ENCODE data around the gene ARMCX4. TPM values are rescaled to one million over a fixed set of nuclear protein-coding genes. Genes with fewer than 3 reads are reported as not detected.

Gene ARMCX4
- total RNA-seq: 29.0 to 30.8 TPM (median 29.4 TPM) in 3 replicates

- Mint-ChIP-seq H3K27ac (peak within 1 kb of the TSS; percentile 91), H3K4me3 (peak within 1 kb of the TSS; percentile 74), H3K4me1 (peaks cover 14% of the 10 kb centered on the region), H3K9me3 (peaks cover 14% of the 10 kb centered on the region), H3K27me3 (ENCODE audit: low read depth) (no peaks in the 10 kb centered on the region), H3K36me3 (peaks cover 15% of the 10 kb centered on the region)
- DNase-seq (ENCODE audit: low spot score in 2 of 2, unreplicated experiment in 2 of 2): peak; percentile 48 to 64
- no peak for TF ChIP-seq CTCF (IDR thresholded peaks at IDR 0.05; ENCODE audit: unreplicated experiment)
Observed at GRCh38 chrX:101485212-101485949, at the start of gene ARMCX4. ARMCX4 (plus strand) TSS chrX:101485456; CDS start chrX:101488590, 3,134 bp downstream.

- no peak for DNase-seq (ENCODE audit: low spot score in 2 of 2, unreplicated experiment in 2 of 2)
- Mint-ChIP-seq H3K27ac (no peak overlapping the region), H3K27me3 (ENCODE audit: low read depth) (no peaks in the 10 kb centered on the region), H3K36me3 (peaks cover 57% of the 10 kb centered on the region), H3K4me3 (no peak overlapping the region), H3K4me1 (no peaks in the 10 kb centered on the region), H3K9me3 (peaks cover 39% of the 10 kb centered on the region)
- TF ChIP-seq CTCF (IDR thresholded peaks at IDR 0.05; ENCODE audit: unreplicated experiment): no peak
Observed at GRCh38 chrX:101442085-101442484, 43.2 kb upstream of the ARMCX4 start.

GRCh38 chrX:101449279-101449678, 36.0 kb upstream of the ARMCX4 start:
- no peaks in the 10 kb centered on the region for H3K27me3 Mint-ChIP-seq (ENCODE audit: low read depth)
- no peak for TF ChIP-seq CTCF (IDR thresholded peaks at IDR 0.05; ENCODE audit: unreplicated experiment)
- no peak for DNase-seq (ENCODE audit: low spot score in 2 of 2, unreplicated experiment in 2 of 2)
- no peak overlapping the region for H3K27ac Mint-ChIP-seq
- H3K36me3 Mint-ChIP-seq: peaks cover 32% of the 10 kb centered on the region
- no peak overlapping the region for H3K4me3 Mint-ChIP-seq
- H3K9me3 Mint-ChIP-seq: peaks cover 47% of the 10 kb centered on the region
- H3K4me1 Mint-ChIP-seq: no peaks in the 10 kb centered on the region

GRCh38 chrX:101450085-101450484, 35.2 kb upstream of the ARMCX4 start:
- Mint-ChIP-seq H3K27me3 (ENCODE audit: low read depth) (no peaks in the 10 kb centered on the region), H3K4me3 (no peak overlapping the region), H3K27ac (no peak overlapping the region), H3K36me3 (peaks cover 29% of the 10 kb centered on the region), H3K9me3 (peaks cover 48% of the 10 kb centered on the region), H3K4me1 (no peaks in the 10 kb centered on the region)
- DNase-seq (ENCODE audit: low spot score in 2 of 2, unreplicated experiment in 2 of 2): no peak
- no peak for TF ChIP-seq CTCF (IDR thresholded peaks at IDR 0.05; ENCODE audit: unreplicated experiment)

- Mint-ChIP-seq H3K27me3 (ENCODE audit: low read depth) (no peaks in the 10 kb centered on the region), H3K9me3 (peaks cover 49% of the 10 kb centered on the region), H3K36me3 (peaks cover 31% of the 10 kb centered on the region), H3K4me3 (no peak overlapping the region), H3K4me1 (no peaks in the 10 kb centered on the region), H3K27ac (no peak overlapping the region)
- TF ChIP-seq CTCF (IDR thresholded peaks at IDR 0.05; ENCODE audit: unreplicated experiment): no peak
- DNase-seq (ENCODE audit: low spot score in 2 of 2, unreplicated experiment in 2 of 2): no peak
Observed at GRCh38 chrX:101450961-101451360, 34.3 kb upstream of the ARMCX4 start.

Measured in mesothelial cell of epicardium (in vitro differentiated cells).